Measurements from ENCODE around the gene AHI1. TPM values are rescaled to one million over a fixed set of nuclear protein-coding genes. Genes with fewer than 3 reads are reported as not detected.

Gene AHI1
- total RNA-seq, 1 experiment from 2014 or later: 18.8 TPM

GRCh38 chr6:135347887-135348286 lies 149.7 kb downstream of the AHI1 start:
- ATAC-seq (no peak), DNase-seq (ENCODE audit: low spot score) (no peak)
- Mint-ChIP-seq H3K9me3 (no peaks in the 10 kb centered on the region), H3K36me3 (no peaks in the 10 kb centered on the region), H3K4me3 (no peak overlapping the region), H3K27me3 (ENCODE audit: low read depth) (no peaks in the 10 kb centered on the region), H3K27ac (no peak overlapping the region), H3K4me1 (no peaks in the 10 kb centered on the region)
- TF ChIP-seq ZNF671 (CRISPR knock-in tag; IDR thresholded peaks at IDR 0.05) (no peak), ZNF121 (CRISPR knock-in tag; IDR thresholded peaks at IDR 0.05) (no peak), ATF1 (CRISPR knock-in tag; IDR thresholded peaks at IDR 0.05) (no peak), USF2 (CRISPR knock-in tag; IDR thresholded peaks at IDR 0.05) (no peak), ZNF416 (CRISPR knock-in tag; IDR thresholded peaks at IDR 0.05) (no peak), ZNF396 (CRISPR knock-in tag; IDR thresholded peaks at IDR 0.05; ENCODE audit: borderline replicate concordance) (no peak), FOXP1 (CRISPR knock-in tag; IDR thresholded peaks at IDR 0.05; ENCODE audit: borderline replicate concordance) (no peak), TP53 (CRISPR knock-in tag; IDR thresholded peaks at IDR 0.05) (no peak), NFYB (CRISPR knock-in tag; conservative IDR thresholded peaks at IDR 0.05; ENCODE audit: low read depth) (no peak), ZMAT4 (CRISPR knock-in tag; IDR thresholded peaks at IDR 0.05) (no peak), FOXP4 (CRISPR knock-in tag; IDR thresholded peaks at IDR 0.05) (no peak), NFATC4 (CRISPR knock-in tag; IDR thresholded peaks at IDR 0.05) (no peak), GRHL2 (CRISPR knock-in tag; IDR thresholded peaks at IDR 0.05; ENCODE audit: insufficient replicate concordance, severe bottlenecking) (no peak), MLX (CRISPR knock-in tag; IDR thresholded peaks at IDR 0.05) (no peak), IRF2 (CRISPR knock-in tag; IDR thresholded peaks at IDR 0.05; ENCODE audit: borderline replicate concordance, low read depth) (no peak), ZNF232 (CRISPR knock-in tag; IDR thresholded peaks at IDR 0.05) (no peak), RELA (CRISPR knock-in tag; IDR thresholded peaks at IDR 0.05; ENCODE audit: borderline replicate concordance) (no peak), ZNF138 (CRISPR knock-in tag; conservative IDR thresholded peaks at IDR 0.05) (no peak), ZNF425 (CRISPR knock-in tag; conservative IDR thresholded peaks at IDR 0.05) (no peak), ESRRA (CRISPR knock-in tag; IDR thresholded peaks at IDR 0.05; ENCODE audit: borderline replicate concordance) (no peak)
- CTCF ChIA-PET: no interaction called here
- POLR2A ChIA-PET: no interaction called here

- Mint-ChIP-seq H3K27me3 (ENCODE audit: low read depth) (no peaks in the 10 kb centered on the region), H3K36me3 (no peaks in the 10 kb centered on the region), H3K9me3 (no peaks in the 10 kb centered on the region), H3K4me1 (no peaks in the 10 kb centered on the region), H3K4me3 (no peak overlapping the region), H3K27ac (no peak overlapping the region)
- no peak for ATAC-seq
- CTCF ChIA-PET: no interaction called here
- POLR2A ChIA-PET: interaction anchor here (1.1 kb wide), 1 partner anchor 31 kb away, joined by 3 read pairs; no protein-coding TSS in a partner anchor
- DNase-seq (ENCODE audit: low spot score): no peak
- TF ChIP-seq MYBL2 (CRISPR knock-in tag; IDR thresholded peaks at IDR 0.05) (no peak), STAT6 (CRISPR knock-in tag; conservative IDR thresholded peaks at IDR 0.05; ENCODE audit: low read depth) (no peak), MAX (CRISPR knock-in tag; IDR thresholded peaks at IDR 0.05) (no peak), PRRX2 (CRISPR knock-in tag; IDR thresholded peaks at IDR 0.05) (no peak), ATF3 (CRISPR knock-in tag; conservative IDR thresholded peaks at IDR 0.05) (no peak)
Observed at GRCh38 chr6:135346747-135347146, 150.8 kb downstream of the AHI1 start.

Data from WTC11 (cell line).